HG02885 (cell line): Measurements from ENCODE around the gene LRRTM4.

Source experiments
- ATAC-seq: cut with Tn5 transposase; IDR thresholded peaks from one replicate; pipeline ENCODE4 v1.9.1; 2021; ENCODE audit warnings: mild to moderate bottlenecking; ENCODE audit not compliant: unreplicated experiment, poor library complexity

LRRTM4 gene

GRCh38 chr2:77521931-77522470 lies at the start of gene LRRTM4:
Gene LRRTM4, minus strand, starts transcription at chr2:77522376.
- ATAC-seq = no peak

- no peak for ATAC-seq
Observed at GRCh38 chr2:77571545-77571944, 49.4 kb upstream of the LRRTM4 start.

GRCh38 chr2:77567723-77568122 lies 45.5 kb upstream of the LRRTM4 start:
- no peak for ATAC-seq

- no peak for ATAC-seq
Observed at GRCh38 chr2:77566582-77566981, 44.4 kb upstream of the LRRTM4 start.

GRCh38 chr2:77566131-77566530 lies 44.0 kb upstream of the LRRTM4 start:
- no peak for ATAC-seq

GRCh38 chr2:77552956-77553355 lies 30.8 kb upstream of the LRRTM4 start:
- ATAC-seq = no peak

GRCh38 chr2:77538031-77538430 lies 15.9 kb upstream of the LRRTM4 start:
- no peak for ATAC-seq

- no peak for ATAC-seq
Observed at GRCh38 chr2:77522888-77523287, 712 bp upstream of the LRRTM4 start.

GRCh38 chr2:77521548-77521891 lies 656 bp downstream of the LRRTM4 start:
- no peak for ATAC-seq

- no peak for ATAC-seq
Observed at GRCh38 chr2:77520641-77521547, 1.3 kb downstream of the LRRTM4 start.

GRCh38 chr2:77519888-77520506 lies 2.2 kb downstream of the LRRTM4 start:
- no peak for ATAC-seq

GRCh38 chr2:77519164-77519887 lies 2.9 kb downstream of the LRRTM4 start:
- no peak for ATAC-seq

- ATAC-seq = no peak
Observed at GRCh38 chr2:77518311-77518710, 3.9 kb downstream of the LRRTM4 start.

GRCh38 chr2:77513191-77513590 lies 9.0 kb downstream of the LRRTM4 start:
- no peak for ATAC-seq

- no peak for ATAC-seq
Observed at GRCh38 chr2:77512507-77512906, 9.7 kb downstream of the LRRTM4 start.

- no peak for ATAC-seq
Observed at GRCh38 chr2:77508511-77508910, 13.7 kb downstream of the LRRTM4 start.

GRCh38 chr2:77507657-77508056 lies 14.5 kb downstream of the LRRTM4 start:
- no peak for ATAC-seq

GRCh38 chr2:77488141-77488540 lies 34.0 kb downstream of the LRRTM4 start:
- no peak for ATAC-seq

GRCh38 chr2:77487074-77487803 lies 34.9 kb downstream of the LRRTM4 start:
- no peak for ATAC-seq

- no peak for ATAC-seq
Observed at GRCh38 chr2:77484026-77484425, 38.1 kb downstream of the LRRTM4 start.
